Effector memory CD4-positive, alpha-beta T cell (primary cell): ENCODE results near the gene PSMB4.
"Not testable (repeated sequence)": the region's sequence is repeated elsewhere in the genome, so short reads cannot be mapped to it uniquely, and the experiment has no call there.

Source experiments
- DNase-seq, 3 donors: peaks; one replicate each; pipeline ENCODE4 v3.0.0-alpha.2; 2020
- H3K27ac ChIP-seq: 2 replicates; pipeline ENCODE4 v1.7.0; 2013; ENCODE audit warnings: mild to moderate bottlenecking, low read length, moderate library complexity; ENCODE audit not compliant: insufficient read depth, poor library complexity, severe bottlenecking
- H3K27me3 ChIP-seq: replicated peaks from 2 replicates; pipeline ENCODE4 v1.7.0; 2013; ENCODE audit warnings: mild to moderate bottlenecking, low read length; ENCODE audit not compliant: insufficient read depth, control insufficient read depth, poor library complexity, severe bottlenecking
- H3K36me3 ChIP-seq: 2 replicates; pipeline ENCODE4 v1.7.0; 2013; ENCODE audit warnings: mild to moderate bottlenecking, low read length, moderate library complexity; ENCODE audit not compliant: control insufficient read depth, insufficient read depth
- H3K4me1 ChIP-seq: 2 replicates; pipeline ENCODE4 v1.7.0; 2013; ENCODE audit warnings: low read length, mild to moderate bottlenecking; ENCODE audit not compliant: control insufficient read depth, insufficient read depth, poor library complexity, severe bottlenecking
- H3K4me3 ChIP-seq: 2 replicates; pipeline ENCODE4 v1.7.0; 2013; ENCODE audit warnings: low read length, low read depth, mild to moderate bottlenecking; ENCODE audit not compliant: insufficient read depth, poor library complexity, severe bottlenecking
- H3K9me3 ChIP-seq: 2 replicates; pipeline ENCODE4 v1.7.0; 2013; ENCODE audit warnings: mild to moderate bottlenecking, low read length, moderate library complexity; ENCODE audit not compliant: control insufficient read depth

Gene PSMB4

GRCh38 chr1:151386002-151386401, 13.4 kb upstream of the PSMB4 start:
- no peaks in the 10 kb centered on the region for H3K27me3 ChIP-seq
- no peaks in the 10 kb centered on the region for H3K36me3 ChIP-seq
- DNase-seq: no peak
- H3K4me3 ChIP-seq: no peak overlapping the region
- no peaks in the 10 kb centered on the region for H3K4me1 ChIP-seq
- H3K9me3 ChIP-seq: no peaks in the 10 kb centered on the region
- H3K27ac ChIP-seq: no peak overlapping the region

DNA sequence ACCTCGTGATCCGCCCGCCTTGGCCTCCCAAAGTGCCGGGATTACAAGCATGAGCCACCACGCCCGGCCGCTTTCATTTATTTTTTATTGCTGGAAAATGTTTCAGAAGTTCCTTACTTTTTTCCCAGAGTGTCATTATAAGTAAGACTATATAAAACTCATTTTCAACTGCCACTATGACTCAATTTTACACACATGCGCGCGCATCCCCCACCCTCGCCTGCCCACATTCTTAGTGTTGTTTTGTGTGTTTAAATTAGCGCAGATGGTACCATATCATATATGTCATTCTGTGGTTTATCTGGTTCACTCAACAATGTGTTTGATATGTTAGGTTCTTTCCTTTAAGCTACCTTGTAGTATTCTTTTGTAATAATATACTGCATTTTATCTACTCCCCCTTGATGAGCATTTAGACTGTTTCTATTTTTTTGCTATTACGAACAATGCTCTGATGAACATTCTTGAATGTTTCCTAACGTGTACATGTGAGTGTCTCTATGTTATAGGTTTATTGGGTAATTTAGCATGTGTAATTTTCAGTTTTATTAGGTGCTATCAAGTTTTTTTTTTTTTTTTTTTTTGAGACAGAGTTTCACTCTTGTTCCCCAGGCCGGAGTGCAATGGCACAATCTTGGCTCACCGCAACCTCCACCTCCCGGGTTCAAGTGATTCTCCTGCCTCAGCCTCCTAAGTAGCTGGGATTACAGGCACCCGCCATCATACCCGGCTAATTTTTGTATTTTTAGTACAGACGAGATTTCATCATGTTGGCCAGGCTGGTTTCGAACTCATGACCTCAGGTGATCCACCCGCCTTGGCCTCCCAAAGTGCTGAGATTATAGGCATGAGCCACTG, 8.9 kb upstream of the PSMB4 start:
- not testable (repeated sequence) for H3K27me3 ChIP-seq, H3K9me3 ChIP-seq, H3K36me3 ChIP-seq, H3K4me3 ChIP-seq, H3K27ac ChIP-seq, H3K4me1 ChIP-seq, DNase-seq

GRCh38 chr1:151391079-151391563, 8.3 kb upstream of the PSMB4 start:
- Histone ChIP-seq H3K4me3 (no peak overlapping the region), H3K27me3 (no peaks in the 10 kb centered on the region), H3K36me3 (no peaks in the 10 kb centered on the region), H3K9me3 (no peaks in the 10 kb centered on the region), H3K27ac (no peak overlapping the region), H3K4me1 (no peaks in the 10 kb centered on the region)
- DNase-seq: no peak

- no peaks in the 10 kb centered on the region for H3K4me1 ChIP-seq
- H3K4me3 ChIP-seq: no peak overlapping the region
- H3K36me3 ChIP-seq: no peaks in the 10 kb centered on the region
- no peak for DNase-seq
- no peak overlapping the region for H3K27ac ChIP-seq
- H3K27me3 ChIP-seq: no peaks in the 10 kb centered on the region
- H3K9me3 ChIP-seq: no peaks in the 10 kb centered on the region
These were observed 5.8 kb upstream of the PSMB4 start for GRCh38 chr1:151393583-151393982.

DNA sequence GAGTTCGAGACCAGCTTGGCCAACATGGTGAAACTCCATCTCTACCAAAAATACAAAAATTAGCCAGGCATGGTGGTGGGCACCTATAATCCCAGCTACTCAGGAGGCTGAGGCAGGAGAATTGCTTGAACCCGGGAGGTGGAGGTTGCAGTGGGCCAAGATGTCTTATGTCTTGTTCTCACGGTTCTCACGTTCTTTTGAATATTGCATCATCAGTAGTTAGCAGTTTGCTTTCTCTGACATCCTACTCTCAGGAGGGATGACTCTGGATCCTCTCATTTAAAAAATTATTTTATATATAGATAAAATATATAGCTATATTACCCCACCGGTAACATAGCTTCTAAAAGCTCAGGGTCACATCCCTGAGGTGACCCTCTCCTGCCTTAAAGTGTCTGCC, 3.1 kb upstream of the PSMB4 start:
- H3K27me3 ChIP-seq, H3K4me3 ChIP-seq, DNase-seq, H3K4me1 ChIP-seq, H3K27ac ChIP-seq, H3K9me3 ChIP-seq: not testable (repeated sequence)
- peaks cover 11% of the 10 kb centered on the region for H3K36me3 ChIP-seq

- H3K27me3 ChIP-seq: no peaks in the 10 kb centered on the region
- no peak overlapping the region for H3K4me3 ChIP-seq
- H3K9me3 ChIP-seq: no peaks in the 10 kb centered on the region
- H3K36me3 ChIP-seq: peaks cover 45% of the 10 kb centered on the region
- no peak overlapping the region for H3K27ac ChIP-seq
- DNase-seq: no peak
- H3K4me1 ChIP-seq: peaks cover 9% of the 10 kb centered on the region
These were observed 1.9 kb downstream of the PSMB4 start for GRCh38 chr1:151401125-151401788.

DNA sequence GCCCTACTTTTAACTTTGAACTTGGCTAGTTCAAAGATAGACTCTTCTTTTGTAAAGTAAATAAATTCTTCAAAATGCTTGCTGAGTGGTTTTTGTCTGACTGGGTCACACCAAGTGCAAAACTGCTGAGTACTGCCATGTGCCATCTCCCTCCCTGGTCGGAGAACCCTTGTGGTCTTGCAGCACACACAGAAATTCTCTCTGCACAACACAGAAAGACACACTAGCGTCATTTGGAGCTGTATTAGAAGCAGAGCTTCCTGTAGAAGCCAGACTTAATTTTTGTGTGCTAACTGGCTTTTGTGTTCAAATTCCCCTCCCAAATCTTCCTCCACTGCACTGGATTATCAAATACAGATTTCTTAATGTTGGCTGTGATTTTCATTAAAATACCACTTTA, 2.5 kb downstream of the PSMB4 start:
- Histone ChIP-seq H3K9me3 (no peaks in the 10 kb centered on the region), H3K4me1 (peaks cover 9% of the 10 kb centered on the region), H3K36me3 (peaks cover 52% of the 10 kb centered on the region), H3K27ac (no peak overlapping the region), H3K4me3 (no peak overlapping the region), H3K27me3 (no peaks in the 10 kb centered on the region)
- no peak for DNase-seq

DNA sequence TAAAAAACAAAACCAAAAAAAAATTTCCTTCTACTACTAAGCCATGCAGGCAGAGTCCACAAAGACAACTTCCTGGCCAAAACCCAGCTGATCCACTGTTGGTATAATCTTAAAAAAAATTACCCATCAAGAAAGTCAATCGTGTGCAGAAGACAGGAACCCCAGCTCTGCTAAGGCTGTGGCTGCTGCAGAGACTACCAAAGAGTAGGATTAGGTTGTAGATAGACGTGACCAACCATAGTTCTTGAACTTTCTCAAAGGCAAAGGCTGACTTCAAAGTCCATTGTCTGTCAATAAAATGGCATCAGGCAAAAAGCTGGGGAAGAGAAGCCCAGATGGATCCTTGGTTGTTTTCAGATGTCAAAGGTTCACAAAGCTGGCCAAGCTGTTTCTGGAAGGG, 3.4 kb downstream of the PSMB4 start:
- DNase-seq: no peak
- Histone ChIP-seq H3K9me3 (no peaks in the 10 kb centered on the region), H3K4me3 (no peak overlapping the region), H3K4me1 (peaks cover 9% of the 10 kb centered on the region), H3K27ac (no peak overlapping the region), H3K27me3 (no peaks in the 10 kb centered on the region), H3K36me3 (peaks cover 59% of the 10 kb centered on the region)

- H3K9me3 ChIP-seq: no peaks in the 10 kb centered on the region
- no peaks in the 10 kb centered on the region for H3K27me3 ChIP-seq
- H3K4me1 ChIP-seq: peaks cover 9% of the 10 kb centered on the region
- no peak for DNase-seq
- H3K27ac ChIP-seq: no peak overlapping the region
- H3K4me3 ChIP-seq: no peak overlapping the region
- peaks cover 66% of the 10 kb centered on the region for H3K36me3 ChIP-seq
These were observed 4.2 kb downstream of the PSMB4 start for GRCh38 chr1:151403612-151404011.
